K562 (cell line): ENCODE measurements around the gene CD302. TPM values are rescaled to one million over a fixed set of nuclear protein-coding genes. Genes with fewer than 3 reads are reported as not detected.

ENCODE experiments used
- ATAC-seq: fragments of 200-7000 bp; cut with Tn5 transposase; 3 replicates; pipeline ENCODE4 v1.9.1; 2020; ENCODE audit warnings: moderate library complexity
- BruUV-seq: library from RNA; stranded (reverse); fragments of 400-500 nt; replicated peaks from 2 replicates; lab custom pipeline; 2021; lab: Mats Ljungman, UMichigan
- CTCF ChIA-PET: fragments of 300-600 bp; formaldehyde crosslinking; extraction: SDS; loops from one replicate; lab custom pipeline; 2021; ENCODE audit warnings: low intra/inter-chr PET ratio; lab: Yijun Ruan, JAX
- POLR2A ChIA-PET: fragments of 300-600, 350-650 bp; sonication (Branson Sonifier 250); formaldehyde crosslinking; extraction: SDS; loops from one replicate; lab custom pipeline; 2021; ENCODE audit warnings: antibody characterized with exemption, inconsistent platforms; lab: Yijun Ruan, JAX
- DNase-seq, 4 experiments: peaks; one replicate each; pipeline versions ENCODE4 v3.0.0 to v3.0.0-alpha.2; 2011 to 2018; ENCODE audit warnings: low spot score in 3 of 4, mixed read lengths in 3 of 4; ENCODE audit errors: extremely low read depth in 1 of 4
- FAIRE-seq: peaks from 2 replicates; lab custom pipeline; 2011; peaks lifted over from hg19 to GRCh38; lab: Jason Lieb, UNC
- H2AFZ ChIP-seq: 2 replicates; pipeline ENCODE4 v1.6.0; 2011; ENCODE audit warnings: low read depth, low read length, control low read depth, inconsistent platforms
- H3K27ac ChIP-seq: fragments of 200-600 bp; 3 replicates; pipeline ENCODE4 v1.8.0; 2011; ENCODE audit warnings: low read depth, mild to moderate bottlenecking, control low read depth, inconsistent platforms, low read length, moderate library complexity, mixed read lengths; ENCODE audit errors: extremely low read depth
- H3K27me3 ChIP-seq, 2 experiments: fragments of 300-600 bp in 1 of 2; 2 replicates in 1 of 2; 3 replicates in 1 of 2; pipeline versions ENCODE4 v1.6.0 to v1.8.0; 2011; ENCODE audit warnings: inconsistent platforms in 2 of 2, low read length in 2 of 2, mild to moderate bottlenecking in 1 of 2, mixed read lengths in 1 of 2, moderate library complexity in 1 of 2; ENCODE audit not compliant: control insufficient read depth in 2 of 2, insufficient read depth in 2 of 2
- H3K36me3 ChIP-seq: fragments of 300-600 bp; 3 replicates; pipeline ENCODE4 v1.8.0; 2011; ENCODE audit warnings: mild to moderate bottlenecking, low read length, inconsistent platforms; ENCODE audit not compliant: control insufficient read depth, insufficient read depth
- H3K4me1 ChIP-seq, 2 experiments: fragments of 200-600 bp in 1 of 2; replicated peaks in 1 of 2; 2 replicates in 1 of 2; 3 replicates in 1 of 2; pipeline versions ENCODE4 v1.5.1 to v1.8.0; 2011; ENCODE audit warnings: inconsistent platforms in 2 of 2, low read length in 2 of 2, mild to moderate bottlenecking in 1 of 2, mixed read lengths in 1 of 2, moderate library complexity in 1 of 2; ENCODE audit not compliant: control insufficient read depth in 2 of 2, insufficient read depth in 2 of 2
- H3K4me2 ChIP-seq: 2 replicates; pipeline ENCODE4 v1.6.1; 2011; ENCODE audit warnings: low read length, control low read depth, inconsistent platforms, mixed read lengths; ENCODE audit not compliant: insufficient read depth
- H3K4me3 ChIP-seq: fragments of 200-600 bp; sonication (generic), shearing (Covaris generic); 2 replicates; pipeline ENCODE4 v1.5.1; 2016; ENCODE audit warnings: control low read depth, inconsistent platforms
- H3K79me2 ChIP-seq: fragments of 200-600 bp; 3 replicates; pipeline ENCODE4 v1.8.0; 2011; ENCODE audit warnings: low read length, inconsistent platforms; ENCODE audit not compliant: control insufficient read depth, insufficient read depth
- H3K9ac ChIP-seq, 2 experiments: 2 replicates each; pipeline versions ENCODE4 v1.6.0 to v1.6.1; 2011; ENCODE audit warnings: low read depth in 2 of 2, low read length in 2 of 2, control low read depth in 1 of 2, inconsistent platforms in 1 of 2, mild to moderate bottlenecking in 1 of 2, mixed read lengths in 1 of 2; ENCODE audit not compliant: insufficient read depth in 1 of 2
- H3K9me1 ChIP-seq: one replicate; pipeline ENCODE4 v1.6.0; 2011; ENCODE audit warnings: inconsistent platforms, mild to moderate bottlenecking, low read length, moderate library complexity; ENCODE audit not compliant: control insufficient read depth, insufficient read depth
- H3K9me3 ChIP-seq: replicated peaks from 2 replicates; pipeline ENCODE4 v1.5.1; 2011; ENCODE audit warnings: low read depth, low read length, inconsistent platforms; ENCODE audit not compliant: control insufficient read depth, insufficient read depth
- H4K20me1 ChIP-seq: replicated peaks from 2 replicates; pipeline ENCODE4 v1.6.1; 2011; ENCODE audit warnings: low read length, inconsistent platforms, mixed read lengths; ENCODE audit not compliant: control insufficient read depth, insufficient read depth
- ETV6 ChIP-seq, 3 experiments: fragments of 150-350 bp in 1 of 3; sonication (generic) in 1 of 3; formaldehyde crosslinking in 1 of 3; IDR thresholded peaks; 2 replicates each; pipeline versions ENCODE4 v1.6.1 to v1.8.0; 2014 to 2022; ENCODE audit warnings: borderline replicate concordance in 2 of 3, low read depth in 2 of 3, antibody characterized with exemption in 1 of 3, low read length in 1 of 3, mild to moderate bottlenecking in 1 of 3, missing genetic modification reagents in 1 of 3
- MCM7 ChIP-seq, 2 experiments: fragments of 450-650 bp; IDR thresholded peaks; 2 replicates each; pipeline ENCODE4 v1.6.1; 2016 to 2018
- SIRT6 ChIP-seq: IDR thresholded peaks from one replicate; pipeline ENCODE4 v1.6.1; 2012; ENCODE audit warnings: low read depth, mild to moderate bottlenecking, control low read depth, inconsistent platforms, low read length, moderate library complexity
- TAL1 ChIP-seq: fragments of 450-650 bp; IDR thresholded peaks from 2 replicates; pipeline ENCODE4 v1.6.1; 2016; ENCODE audit warnings: mild to moderate bottlenecking
- WGBS: fragments of 100-300 bp; shearing (Covaris generic); methylation state at CpG from one replicate; pipeline ENCODE4 v1.1.6; 2016; ENCODE audit warnings: low coverage, mixed read lengths; ENCODE audit not compliant: insufficient coverage; ENCODE audit errors: missing lambda C conversion rate; 5-methylcytosine and 5-hydroxymethylcytosine counted together
- in situ Hi-C: fragments of 300-500 bp; cut with MboI; formaldehyde crosslinking; loops from 4 replicates; pipeline ENCODE4 v1.15.0; 2018; ENCODE audit warnings: inconsistent platforms, mixed read lengths
- intact Hi-C: fragments of 100-400 bp; cut with micrococcal nuclease; formaldehyde crosslinking; loops from 2 replicates; pipeline ENCODE4 v1.14.2; 2022
- polyA plus RNA-seq, 8 experiments: library from polyadenylated mRNA; depleted of rRNA in 4 of 8; stranded (reverse) in 5 of 8; unstranded in 3 of 8; fragments of >200 nt; fragmentation: Nextera tagmentation in 2 of 8; fragmentation: Illumina TruSeq in 1 of 8; extraction: Ambion mirVana in 2 of 8; extraction: Trizol in 1 of 8; gene quantifications; 2 replicates each; pipeline versions ENCODE4 v1.2.1 to v1.2.3, GENCODE V29; 2011 to 2014; ENCODE audit warnings: inconsistent platforms in 1 of 8, missing spikeins in 1 of 8
- total RNA-seq, 7 experiments: library from RNA; depleted of rRNA in 6 of 7; stranded (reverse); fragments of >200 nt in 6 of 7; fragmentation: Illumina TruSeq in 2 of 7; extraction: Trizol in 2 of 7; gene quantifications; 2 replicates each; pipeline versions ENCODE4 v1.2.1 to v1.2.3, GENCODE V29; 2011 to 2021; ENCODE audit warnings: low replicate concordance in 1 of 7

Gene CD302
- total and polyA plus RNA-seq, 9 of the 15 experiments (the other 6 are each of a cell fraction or from before 2014, with no cell fraction given): 0.03 to 0.07 (median 0.04) TPM; not detected in 5

DNA sequence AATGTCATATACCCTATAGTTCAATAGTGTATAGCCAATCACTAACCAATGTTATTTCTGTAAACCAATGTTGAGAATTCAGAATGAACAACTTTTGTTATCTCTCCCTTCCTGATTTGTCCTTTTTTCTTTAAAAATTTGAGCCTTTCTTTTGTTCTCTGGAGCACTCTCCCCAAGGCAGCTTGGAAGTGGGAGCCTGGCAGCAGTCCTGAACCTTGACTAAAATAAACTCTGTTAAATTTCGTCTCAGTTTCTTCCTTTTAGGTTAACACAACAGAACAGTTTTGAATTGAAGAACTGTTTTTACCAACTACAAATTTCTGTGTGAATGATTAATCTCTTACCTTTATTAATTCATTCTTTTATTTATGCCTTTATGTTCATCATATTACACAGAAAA is 35.9 kb downstream of the CD302 start:
- TF ChIP-seq MCM7 (IDR thresholded peaks at IDR 0.05): no peak
- no peak overlapping the region for H3K9ac ChIP-seq
- H3K27ac ChIP-seq: no peak overlapping the region
- ChIA-PET CTCF (no interaction called here), POLR2A (interaction anchor here (1.1 kb wide), 1 partner anchor 12 kb away, joined by 3 read pairs; no protein-coding TSS in a partner anchor)
- no peak for DNase-seq
- no peak for ATAC-seq
- no peaks in the 10 kb centered on the region for H4K20me1 ChIP-seq
- H3K9me3 ChIP-seq: no peaks in the 10 kb centered on the region
- H3K27me3 ChIP-seq: no peaks in the 10 kb centered on the region
- no peak overlapping the region for H3K4me2 ChIP-seq
- WGBS: 60% methylated on average over 1 of the region's 1 CpG
- H2AFZ ChIP-seq: no peak overlapping the region
- intact Hi-C loops: no loop called here
- H3K4me3 ChIP-seq: no peak overlapping the region
- no TSS peak for BruUV-seq
- no peaks in the 10 kb centered on the region for H3K9me1 ChIP-seq
- FAIRE-seq: no peak
- peaks cover 97% of the 10 kb centered on the region for H3K36me3 ChIP-seq
- H3K79me2 ChIP-seq: peaks cover 2% of the 10 kb centered on the region; the same call in 1 of the 3 replicates
- in situ Hi-C loops: no loop called here
- H3K4me1 ChIP-seq: no peaks in the 10 kb centered on the region

DNA sequence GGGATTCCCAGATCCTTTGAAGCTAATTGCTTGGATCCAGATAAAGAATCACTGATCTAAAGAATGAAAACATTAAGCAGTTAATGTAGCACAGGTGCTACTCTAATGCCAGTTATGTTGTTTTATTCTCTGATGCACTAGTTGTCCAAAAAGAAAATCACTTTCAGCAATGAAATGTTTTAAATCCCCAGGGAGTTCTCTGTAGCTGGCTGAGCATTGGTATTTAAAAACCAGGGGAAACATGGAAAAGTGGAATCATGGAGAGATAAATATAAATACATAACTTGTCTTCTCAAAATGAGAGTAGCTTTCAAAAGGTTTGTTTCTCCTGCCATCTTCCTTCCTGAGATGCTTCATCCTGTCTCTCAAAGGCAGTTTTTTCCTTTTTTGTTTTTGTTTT is 37.7 kb downstream of the CD302 start:
- DNase-seq (no peak), FAIRE-seq (no peak), ATAC-seq (no peak)
- Histone ChIP-seq H3K27ac (no peak overlapping the region), H4K20me1 (no peaks in the 10 kb centered on the region), H3K9ac (no peak overlapping the region), H3K36me3 (peaks cover 94% of the 10 kb centered on the region), H3K27me3 (no peaks in the 10 kb centered on the region), H2AFZ (no peak overlapping the region), H3K4me2 (no peak overlapping the region), H3K9me1 (no peaks in the 10 kb centered on the region), H3K4me3 (no peak overlapping the region), H3K9me3 (no peaks in the 10 kb centered on the region), H3K4me1 (no peaks in the 10 kb centered on the region), H3K79me2 (peaks cover 11% of the 10 kb centered on the region)
- intact Hi-C loops (no loop called here), in situ Hi-C loops (no loop called here)
- ChIA-PET POLR2A (interaction anchor here (0.6 kb wide), 1 partner anchor 361 kb away, joined by 3 read pairs; no protein-coding TSS in a partner anchor), CTCF (no interaction called here)
- no TSS peak for BruUV-seq
- no peak for TF ChIP-seq SIRT6
- TF ChIP-seq ETV6 (IDR thresholded peaks at IDR 0.05; ENCODE audit: borderline replicate concordance in 1 of 2, low read depth in 2 of 2, low read length in 1 of 2): no peak
- no peak for TF ChIP-seq ETV6 (CRISPR knock-in tag; IDR thresholded peaks at IDR 0.05; ENCODE audit: borderline replicate concordance)
- TF ChIP-seq TAL1: no peak
